Thoracic aorta (tissue), 2 donors: Measurements from ENCODE around the gene CR1. TPM values are rescaled to one million over a fixed set of nuclear protein-coding genes. Genes with fewer than 3 reads are reported as not detected.
"Not testable (repeated sequence)": the region's sequence is repeated elsewhere in the genome, so short reads cannot be mapped to it uniquely, and the experiment has no call there.

Experiments used
- ATAC-seq: fragments of 150-250 bp; one replicate; pipeline ENCODE4 v1.8.0; 2017; ENCODE audit warnings: low read depth; ENCODE audit not compliant: insufficient number of reproducible peaks, low FRiP score
- DNase-seq: peaks from one replicate; pipeline ENCODE4 v3.0.0-alpha.2; 2020; ENCODE audit warnings: low spot score
- H3K27ac ChIP-seq, 2 donors: fragments of 200-600 bp; sonication (generic); 1 replicate in 1 of 2; 2 replicates in 1 of 2; pipeline ENCODE4 v1.5.1; 2016; ENCODE audit warnings: mild to moderate bottlenecking in 2 of 2, moderate library complexity in 2 of 2
- H3K27me3 ChIP-seq: fragments of 200-600 bp; sonication (generic); replicated peaks from 2 replicates; pipeline ENCODE4 v1.6.0; 2016; ENCODE audit warnings: mild to moderate bottlenecking; ENCODE audit not compliant: insufficient read depth
- H3K36me3 ChIP-seq: fragments of 200-600 bp; sonication (generic); one replicate; pipeline ENCODE4 v1.5.1; 2016
- H3K4me1 ChIP-seq, 2 donors: fragments of 200-600 bp; sonication (generic); 1 replicate in 1 of 2; 2 replicates in 1 of 2; pipeline versions ENCODE4 v1.5.1 to v1.6.0; 2016; ENCODE audit warnings: low read depth in 2 of 2, mild to moderate bottlenecking in 1 of 2; ENCODE audit not compliant: control insufficient read depth in 1 of 2
- H3K4me3 ChIP-seq: fragments of 200-600 bp; sonication (generic); 2 replicates; pipeline ENCODE4 v1.5.1; 2016; ENCODE audit warnings: mild to moderate bottlenecking
- H3K9me3 ChIP-seq: fragments of 200-600 bp; sonication (generic); 2 replicates; pipeline ENCODE4 v1.5.1; 2016
- total RNA-seq, 2 donors: library from RNA; depleted of rRNA; stranded (reverse); fragments of >200 nt; gene quantifications; one replicate each; pipeline versions ENCODE4 v1.1.0 to v1.2.3, GENCODE V29; 2016
- TF ChIP-seq, protein P1 (sequence below): fragments of 200-600 bp; sonication (generic); IDR thresholded peaks from one replicate; pipeline ENCODE4 v1.5.1; 2019; ENCODE audit warnings: antibody characterized with exemption

Gene CR1
- total RNA-seq, 2 donors from 2014 or later = 5.0 to 17.4 TPM

DNA sequence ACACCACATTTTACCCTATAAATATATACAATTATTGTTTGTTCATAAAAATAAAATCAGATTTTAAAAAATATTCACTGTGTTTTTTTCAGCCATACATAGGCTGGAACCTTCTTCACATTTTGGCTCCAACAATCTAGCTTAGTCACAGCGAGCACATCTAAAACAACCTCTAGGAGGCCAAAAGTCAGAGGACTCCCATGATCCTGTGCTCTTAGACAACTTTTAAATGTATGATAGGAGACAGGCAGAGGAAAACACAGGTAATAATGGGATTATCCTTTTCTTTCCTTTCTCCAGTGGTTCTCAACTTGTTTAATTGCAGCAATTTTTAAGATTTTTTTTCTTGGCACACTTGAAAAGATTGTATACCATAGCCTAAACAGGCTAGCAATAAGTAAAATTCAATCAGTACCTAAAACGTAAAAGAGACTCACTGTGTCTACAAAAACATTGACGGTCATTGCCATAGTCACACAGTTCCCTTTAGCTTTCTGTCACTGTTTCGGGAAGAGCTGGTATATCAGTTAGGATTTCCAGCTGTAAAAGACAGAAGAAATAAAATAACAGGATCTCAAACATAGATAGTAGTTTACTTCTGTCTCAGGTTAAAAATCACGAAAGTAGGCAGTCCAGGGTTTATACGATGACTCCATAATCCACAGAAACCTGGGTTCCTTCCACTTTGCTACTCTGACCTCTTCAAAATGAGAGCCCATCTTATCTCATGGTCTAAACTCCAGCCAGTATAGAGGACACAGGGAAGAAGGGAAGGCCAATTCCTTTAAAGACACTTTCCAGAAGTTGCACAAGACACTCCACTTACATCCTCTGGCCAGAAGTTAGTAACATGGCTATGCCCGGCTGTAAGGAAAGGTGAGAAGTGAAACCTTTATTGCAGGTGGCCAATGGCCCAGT, 109.7 kb downstream of the CR1 start:
- Histone ChIP-seq H3K4me1 (no peaks in the 10 kb centered on the region), H3K9me3 (no peaks in the 10 kb centered on the region), H3K27me3 (no peaks in the 10 kb centered on the region), H3K4me3 (no peak overlapping the region), H3K36me3 (no peaks in the 10 kb centered on the region), H3K27ac (no peak overlapping the region)
- ATAC-seq (no peak), DNase-seq (no peak)
- TF ChIP-seq, protein P1, sequence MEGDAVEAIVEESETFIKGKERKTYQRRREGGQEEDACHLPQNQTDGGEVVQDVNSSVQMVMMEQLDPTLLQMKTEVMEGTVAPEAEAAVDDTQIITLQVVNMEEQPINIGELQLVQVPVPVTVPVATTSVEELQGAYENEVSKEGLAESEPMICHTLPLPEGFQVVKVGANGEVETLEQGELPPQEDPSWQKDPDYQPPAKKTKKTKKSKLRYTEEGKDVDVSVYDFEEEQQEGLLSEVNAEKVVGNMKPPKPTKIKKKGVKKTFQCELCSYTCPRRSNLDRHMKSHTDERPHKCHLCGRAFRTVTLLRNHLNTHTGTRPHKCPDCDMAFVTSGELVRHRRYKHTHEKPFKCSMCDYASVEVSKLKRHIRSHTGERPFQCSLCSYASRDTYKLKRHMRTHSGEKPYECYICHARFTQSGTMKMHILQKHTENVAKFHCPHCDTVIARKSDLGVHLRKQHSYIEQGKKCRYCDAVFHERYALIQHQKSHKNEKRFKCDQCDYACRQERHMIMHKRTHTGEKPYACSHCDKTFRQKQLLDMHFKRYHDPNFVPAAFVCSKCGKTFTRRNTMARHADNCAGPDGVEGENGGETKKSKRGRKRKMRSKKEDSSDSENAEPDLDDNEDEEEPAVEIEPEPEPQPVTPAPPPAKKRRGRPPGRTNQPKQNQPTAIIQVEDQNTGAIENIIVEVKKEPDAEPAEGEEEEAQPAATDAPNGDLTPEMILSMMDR = no peak

DNA sequence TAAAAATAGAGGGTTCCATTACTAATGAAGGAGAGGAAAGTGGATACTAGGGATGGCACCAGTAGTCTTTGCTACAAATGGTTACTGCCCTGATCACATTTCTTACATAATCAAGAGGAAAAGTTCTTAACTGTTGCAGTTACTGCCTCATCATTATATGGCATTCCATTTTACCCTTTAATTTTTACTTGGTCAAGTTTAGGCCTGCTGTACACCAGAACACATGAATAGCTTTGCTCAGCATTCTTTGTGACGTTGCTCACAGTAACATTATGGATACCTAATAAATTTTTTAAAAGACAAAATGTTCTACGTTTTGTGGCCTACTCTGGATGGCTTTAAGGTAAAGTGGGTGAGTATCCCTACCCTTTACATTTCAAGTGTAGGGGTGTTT, 110.4 kb downstream of the CR1 start:
- Histone ChIP-seq H3K27ac (no peak overlapping the region), H3K36me3 (no peaks in the 10 kb centered on the region), H3K9me3 (no peaks in the 10 kb centered on the region), H3K4me1 (no peaks in the 10 kb centered on the region), H3K27me3 (no peaks in the 10 kb centered on the region), H3K4me3 (no peak overlapping the region)
- TF ChIP-seq, protein P1 = no peak
- DNase-seq = no peak
- no peak for ATAC-seq

DNA sequence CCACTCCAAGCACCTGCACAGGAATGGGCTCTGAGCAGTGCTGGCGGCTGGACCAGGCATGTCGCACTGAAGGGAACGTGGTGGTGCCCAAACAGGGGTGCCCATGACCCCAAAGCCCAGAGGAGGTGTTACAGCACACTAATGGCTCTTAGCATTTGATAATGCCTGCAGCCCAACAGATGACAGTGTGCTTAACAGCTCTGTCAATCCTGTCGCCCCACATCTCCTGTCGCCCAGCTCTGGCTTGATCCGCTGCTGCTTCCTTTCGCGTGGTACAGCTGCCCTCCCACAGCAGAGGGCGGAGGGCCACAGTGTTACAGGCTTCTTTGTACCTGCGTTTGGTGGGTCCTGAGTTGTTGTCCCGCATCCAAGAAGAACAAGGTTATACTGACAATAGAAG, 116.8 kb downstream of the CR1 start:
- H3K36me3 ChIP-seq = no peaks in the 10 kb centered on the region
- no peak overlapping the region for H3K27ac ChIP-seq
- DNase-seq = no peak
- ATAC-seq = no peak
- H3K4me1 ChIP-seq = no peaks in the 10 kb centered on the region
- TF ChIP-seq, protein P1 = no peak
- no peak overlapping the region for H3K4me3 ChIP-seq
- H3K27me3 ChIP-seq = no peaks in the 10 kb centered on the region
- no peaks in the 10 kb centered on the region for H3K9me3 ChIP-seq

- DNase-seq = no peak
- Histone ChIP-seq H3K27me3 (no peaks in the 10 kb centered on the region), H3K27ac (no peak overlapping the region), H3K9me3 (no peaks in the 10 kb centered on the region), H3K4me3 (no peak overlapping the region), H3K36me3 (no peaks in the 10 kb centered on the region), H3K4me1 (no peaks in the 10 kb centered on the region)
- peak; percentile 79 for ATAC-seq
- TF ChIP-seq, protein P1 = peak; percentile 56
Observed at GRCh38 chr1:207619871-207620542, 124.0 kb downstream of the CR1 start.

- no peaks in the 10 kb centered on the region for H3K36me3 ChIP-seq
- no peak overlapping the region for H3K27ac ChIP-seq
- no peak overlapping the region for H3K4me3 ChIP-seq
- H3K4me1 ChIP-seq = no peaks in the 10 kb centered on the region
- H3K27me3 ChIP-seq = no peaks in the 10 kb centered on the region
- no peaks in the 10 kb centered on the region for H3K9me3 ChIP-seq
- TF ChIP-seq, protein P1 = peak; percentile 2
- DNase-seq = no peak
- ATAC-seq = no peak
Observed at GRCh38 chr1:207620543-207620893, 124.6 kb downstream of the CR1 start.

DNA sequence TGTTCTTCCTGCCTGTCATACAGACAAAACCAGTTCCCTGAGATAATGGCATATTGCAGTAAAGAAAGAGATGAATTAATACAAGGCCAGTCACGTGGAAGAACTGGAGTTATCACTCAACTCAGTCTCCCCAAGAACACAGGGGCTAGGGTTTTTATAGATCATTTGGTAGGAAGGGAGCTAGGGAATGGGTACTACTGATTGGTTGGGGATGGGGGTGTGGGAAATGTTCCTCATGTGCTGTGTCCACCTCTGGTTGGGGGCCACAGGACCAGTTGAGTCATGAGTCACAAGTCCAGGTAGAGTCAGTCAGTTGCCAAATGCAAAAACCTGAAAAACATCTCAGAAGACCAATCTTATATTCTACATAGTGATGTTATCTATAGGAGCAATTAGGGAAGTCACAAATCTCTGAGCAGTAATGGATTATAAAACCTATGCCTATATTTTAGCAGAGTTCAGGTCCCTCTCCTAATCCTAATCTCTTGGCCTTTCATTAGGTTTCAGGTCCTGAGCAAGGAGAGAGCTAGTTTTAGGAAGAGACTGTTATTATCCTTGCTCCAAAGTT, 129.6 kb downstream of the CR1 start:
- not testable (repeated sequence) for H3K27me3 ChIP-seq, H3K4me1 ChIP-seq, H3K9me3 ChIP-seq, H3K4me3 ChIP-seq, H3K27ac ChIP-seq, DNase-seq, H3K36me3 ChIP-seq, ATAC-seq
